K562 (cell line): ENCODE measurements around the gene LIPN. TPM values are rescaled to one million over a fixed set of nuclear protein-coding genes. Genes with fewer than 3 reads are reported as not detected.

Experiments used
- ATAC-seq: fragments of 200-7000 bp; cut with Tn5 transposase; 3 replicates; pipeline ENCODE4 v1.9.1; 2020; ENCODE audit warnings: moderate library complexity
- BruUV-seq: library from RNA; stranded (reverse); fragments of 400-500 nt; replicated peaks from 2 replicates; lab custom pipeline; 2021; lab: Mats Ljungman, UMichigan
- CTCF ChIA-PET: fragments of 300-600 bp; formaldehyde crosslinking; extraction: SDS; loops from one replicate; lab custom pipeline; 2021; ENCODE audit warnings: low intra/inter-chr PET ratio; lab: Yijun Ruan, JAX
- POLR2A ChIA-PET: fragments of 300-600, 350-650 bp; sonication (Branson Sonifier 250); formaldehyde crosslinking; extraction: SDS; loops from one replicate; lab custom pipeline; 2021; ENCODE audit warnings: antibody characterized with exemption, inconsistent platforms; lab: Yijun Ruan, JAX
- DNase-seq, 4 experiments: peaks; one replicate each; pipeline versions ENCODE4 v3.0.0 to v3.0.0-alpha.2; 2011 to 2018; ENCODE audit warnings: low spot score in 3 of 4, mixed read lengths in 3 of 4; ENCODE audit errors: extremely low read depth in 1 of 4
- FAIRE-seq: peaks from 2 replicates; lab custom pipeline; 2011; peaks lifted over from hg19 to GRCh38; lab: Jason Lieb, UNC
- H2AFZ ChIP-seq: 2 replicates; pipeline ENCODE4 v1.6.0; 2011; ENCODE audit warnings: low read depth, low read length, control low read depth, inconsistent platforms
- H3K27ac ChIP-seq: fragments of 200-600 bp; 3 replicates; pipeline ENCODE4 v1.8.0; 2011; ENCODE audit warnings: low read depth, mild to moderate bottlenecking, control low read depth, inconsistent platforms, low read length, moderate library complexity, mixed read lengths; ENCODE audit errors: extremely low read depth
- H3K27me3 ChIP-seq, 2 experiments: fragments of 300-600 bp in 1 of 2; 2 replicates in 1 of 2; 3 replicates in 1 of 2; pipeline versions ENCODE4 v1.6.0 to v1.8.0; 2011; ENCODE audit warnings: inconsistent platforms in 2 of 2, low read length in 2 of 2, mild to moderate bottlenecking in 1 of 2, mixed read lengths in 1 of 2, moderate library complexity in 1 of 2; ENCODE audit not compliant: control insufficient read depth in 2 of 2, insufficient read depth in 2 of 2
- H3K36me3 ChIP-seq: fragments of 300-600 bp; 3 replicates; pipeline ENCODE4 v1.8.0; 2011; ENCODE audit warnings: mild to moderate bottlenecking, low read length, inconsistent platforms; ENCODE audit not compliant: control insufficient read depth, insufficient read depth
- H3K4me1 ChIP-seq, 2 experiments: fragments of 200-600 bp in 1 of 2; replicated peaks in 1 of 2; 2 replicates in 1 of 2; 3 replicates in 1 of 2; pipeline versions ENCODE4 v1.5.1 to v1.8.0; 2011; ENCODE audit warnings: inconsistent platforms in 2 of 2, low read length in 2 of 2, mild to moderate bottlenecking in 1 of 2, mixed read lengths in 1 of 2, moderate library complexity in 1 of 2; ENCODE audit not compliant: control insufficient read depth in 2 of 2, insufficient read depth in 2 of 2
- H3K4me2 ChIP-seq: 2 replicates; pipeline ENCODE4 v1.6.1; 2011; ENCODE audit warnings: low read length, control low read depth, inconsistent platforms, mixed read lengths; ENCODE audit not compliant: insufficient read depth
- H3K4me3 ChIP-seq: fragments of 200-600 bp; sonication (generic), shearing (Covaris generic); 2 replicates; pipeline ENCODE4 v1.5.1; 2016; ENCODE audit warnings: control low read depth, inconsistent platforms
- H3K79me2 ChIP-seq: fragments of 200-600 bp; 3 replicates; pipeline ENCODE4 v1.8.0; 2011; ENCODE audit warnings: low read length, inconsistent platforms; ENCODE audit not compliant: control insufficient read depth, insufficient read depth
- H3K9ac ChIP-seq, 2 experiments: 2 replicates each; pipeline versions ENCODE4 v1.6.0 to v1.6.1; 2011; ENCODE audit warnings: low read depth in 2 of 2, low read length in 2 of 2, control low read depth in 1 of 2, inconsistent platforms in 1 of 2, mild to moderate bottlenecking in 1 of 2, mixed read lengths in 1 of 2; ENCODE audit not compliant: insufficient read depth in 1 of 2
- H3K9me1 ChIP-seq: one replicate; pipeline ENCODE4 v1.6.0; 2011; ENCODE audit warnings: inconsistent platforms, mild to moderate bottlenecking, low read length, moderate library complexity; ENCODE audit not compliant: control insufficient read depth, insufficient read depth
- H3K9me3 ChIP-seq: replicated peaks from 2 replicates; pipeline ENCODE4 v1.5.1; 2011; ENCODE audit warnings: low read depth, low read length, inconsistent platforms; ENCODE audit not compliant: control insufficient read depth, insufficient read depth
- H4K20me1 ChIP-seq: replicated peaks from 2 replicates; pipeline ENCODE4 v1.6.1; 2011; ENCODE audit warnings: low read length, inconsistent platforms, mixed read lengths; ENCODE audit not compliant: control insufficient read depth, insufficient read depth
- ARNT ChIP-seq, 2 experiments: fragments of 450-650 bp; IDR thresholded peaks; 2 replicates each; pipeline ENCODE4 v1.6.1; 2016; ENCODE audit warnings: mild to moderate bottlenecking in 1 of 2
- CREBBP ChIP-seq: IDR thresholded peaks from one replicate; pipeline ENCODE4 v1.6.1; 2012; ENCODE audit warnings: low read depth, mild to moderate bottlenecking, control low read depth, inconsistent platforms, low read length
- FOXA1 ChIP-seq: fragments of 450-650 bp; IDR thresholded peaks from 2 replicates; pipeline ENCODE4 v1.6.1; 2016; ENCODE audit warnings: mild to moderate bottlenecking, borderline replicate concordance
- FOXM1 ChIP-seq, 2 experiments: fragments of 450-650 bp in 1 of 2; sonication (generic) in 1 of 2; formaldehyde crosslinking in 1 of 2; IDR thresholded peaks; 2 replicates each; pipeline versions ENCODE4 v1.6.1 to v1.9.0; 2017 to 2022; ENCODE audit warnings: low read depth in 2 of 2, mild to moderate bottlenecking in 2 of 2, missing genetic modification reagents in 1 of 2, moderate library complexity in 1 of 2
- HCFC1 ChIP-seq: IDR thresholded peaks from 2 replicates; pipeline ENCODE4 v1.6.1; 2012; ENCODE audit warnings: low read depth, low read length, improper control_type of control experiment
- NUFIP1 ChIP-seq: fragments of 450-650 bp; IDR thresholded peaks from 2 replicates; pipeline ENCODE4 v1.6.1; 2018; ENCODE audit not compliant: partially characterized antibody
- SMAD4 ChIP-seq: fragments of 250-450 bp; sonication (Bioruptor Pico); conservative IDR thresholded peaks from 2 replicates; pipeline ENCODE4 v1.8.0; 2021; ENCODE audit warnings: inconsistent platforms, mild to moderate bottlenecking, moderate library complexity
- STAG1 ChIP-seq: sonication (generic); formaldehyde crosslinking; IDR thresholded peaks from 2 replicates; pipeline ENCODE4 v1.5.0; 2020; ENCODE audit warnings: missing genetic modification reagents, borderline replicate concordance
- TAF1 ChIP-seq: IDR thresholded peaks from 2 replicates; pipeline ENCODE4 v1.6.1; 2011; ENCODE audit warnings: mild to moderate bottlenecking, low read length, moderate library complexity; ENCODE audit not compliant: insufficient read depth, control insufficient read depth, severe bottlenecking; ENCODE audit errors: extremely low read depth
- ZNF133 ChIP-seq: fragments of 250-450 bp; sonication (Bioruptor Pico); IDR thresholded peaks from 2 replicates; pipeline ENCODE4 v1.4.0; 2020; ENCODE audit warnings: mild to moderate bottlenecking
- WGBS: fragments of 100-300 bp; shearing (Covaris generic); methylation state at CpG from one replicate; pipeline ENCODE4 v1.1.6; 2016; ENCODE audit warnings: low coverage, mixed read lengths; ENCODE audit not compliant: insufficient coverage; ENCODE audit errors: missing lambda C conversion rate; 5-methylcytosine and 5-hydroxymethylcytosine counted together
- in situ Hi-C: fragments of 300-500 bp; cut with MboI; formaldehyde crosslinking; loops from 4 replicates; pipeline ENCODE4 v1.15.0; 2018; ENCODE audit warnings: inconsistent platforms, mixed read lengths
- intact Hi-C: fragments of 100-400 bp; cut with micrococcal nuclease; formaldehyde crosslinking; loops from 2 replicates; pipeline ENCODE4 v1.14.2; 2022
- polyA plus RNA-seq, 8 experiments: library from polyadenylated mRNA; depleted of rRNA in 4 of 8; stranded (reverse) in 5 of 8; unstranded in 3 of 8; fragments of >200 nt; fragmentation: Nextera tagmentation in 2 of 8; fragmentation: Illumina TruSeq in 1 of 8; extraction: Ambion mirVana in 2 of 8; extraction: Trizol in 1 of 8; gene quantifications; 2 replicates each; pipeline versions ENCODE4 v1.2.1 to v1.2.3, GENCODE V29; 2011 to 2014; ENCODE audit warnings: inconsistent platforms in 1 of 8, missing spikeins in 1 of 8
- total RNA-seq, 7 experiments: library from RNA; depleted of rRNA in 6 of 7; stranded (reverse); fragments of >200 nt in 6 of 7; fragmentation: Illumina TruSeq in 2 of 7; extraction: Trizol in 2 of 7; gene quantifications; 2 replicates each; pipeline versions ENCODE4 v1.2.1 to v1.2.3, GENCODE V29; 2011 to 2021; ENCODE audit warnings: low replicate concordance in 1 of 7
- TF ChIP-seq, protein P1 (sequence below): conservative IDR thresholded peaks from 2 replicates; pipeline ENCODE4 v1.6.1; 2011; ENCODE audit warnings: low read depth, mild to moderate bottlenecking, low read length; ENCODE audit not compliant: control insufficient read depth
- TF ChIP-seq, protein P2 (sequence below): sonication (generic); formaldehyde crosslinking; IDR thresholded peaks from 2 replicates; pipeline ENCODE4 v1.8.1; 2023; ENCODE audit warnings: missing genetic modification reagents, mild to moderate bottlenecking, borderline replicate concordance
- TF ChIP-seq, protein P3 (sequence below): fragments of 200-800 bp; sonication (Bioruptor generic); IDR thresholded peaks from 2 replicates; pipeline ENCODE4 v1.6.1; 2017; ENCODE audit warnings: missing genetic modification characterization, missing compliant biosample characterization
- TF ChIP-seq, protein P4 (sequence below): IDR thresholded peaks from 2 replicates; pipeline ENCODE4 v1.6.1; 2014; ENCODE audit warnings: antibody characterized with exemption

The LIPN gene
- total and polyA plus RNA-seq, 9 of the 15 experiments (the other 6 are each of a cell fraction or from before 2014, with no cell fraction given) = not detected

DNA sequence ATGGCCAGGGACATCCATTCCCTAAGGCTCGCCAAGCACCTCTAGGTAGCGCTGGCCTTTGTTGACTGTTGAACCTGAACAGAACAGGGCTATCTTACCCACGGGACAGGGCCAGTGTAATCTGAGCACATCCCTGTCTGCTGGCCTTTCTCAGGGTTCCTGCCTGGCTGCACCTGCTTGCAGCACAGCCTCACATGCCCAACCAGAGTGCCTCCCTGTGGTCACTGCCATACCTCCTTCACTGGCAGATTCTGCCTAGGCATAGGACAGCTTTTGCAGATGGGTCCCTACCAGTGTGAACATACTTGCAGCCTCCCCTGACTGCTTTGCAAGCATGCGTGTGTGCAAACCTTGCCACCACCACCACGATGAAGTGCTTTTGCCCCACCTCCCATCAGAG is 15.8 kb upstream of the LIPN start:
- FAIRE-seq (no peak), ATAC-seq (no peak), DNase-seq (no peak)
- Histone ChIP-seq H3K9ac (no peak overlapping the region), H3K27ac (no peak overlapping the region), H3K36me3 (no peaks in the 10 kb centered on the region), H3K9me3 (no peaks in the 10 kb centered on the region; the same call in 1 of the 2 replicates), H3K4me2 (no peak overlapping the region), H4K20me1 (no peaks in the 10 kb centered on the region), H3K79me2 (no peaks in the 10 kb centered on the region), H3K4me3 (no peak overlapping the region), H3K27me3 (no peaks in the 10 kb centered on the region), H3K9me1 (no peaks in the 10 kb centered on the region), H2AFZ (no peak overlapping the region), H3K4me1 (no peaks in the 10 kb centered on the region)
- CTCF ChIA-PET = no interaction called here
- intact Hi-C loops = no loop called here
- no TSS peak for BruUV-seq
- in situ Hi-C loops = no loop called here
- POLR2A ChIA-PET = no interaction called here
- WGBS = 0% methylated on average over 2 of the region's 5 CpGs
- TF ChIP-seq ARNT (IDR thresholded peaks at IDR 0.05) (no peak), STAG1 (CRISPR knock-in tag) (no peak), TAF1 (no peak), HCFC1 (no peak), NUFIP1 (no peak), FOXM1 (IDR thresholded peaks at IDR 0.05; ENCODE audit: low read depth) (no peak), FOXM1 (CRISPR knock-in tag; IDR thresholded peaks at IDR 0.05; ENCODE audit: low read depth) (no peak), CREBBP (no peak), ZNF133 (no peak), FOXA1 (no peak), SMAD4 (CRISPR knock-in tag) (no peak)
- TF ChIP-seq, protein P1, sequence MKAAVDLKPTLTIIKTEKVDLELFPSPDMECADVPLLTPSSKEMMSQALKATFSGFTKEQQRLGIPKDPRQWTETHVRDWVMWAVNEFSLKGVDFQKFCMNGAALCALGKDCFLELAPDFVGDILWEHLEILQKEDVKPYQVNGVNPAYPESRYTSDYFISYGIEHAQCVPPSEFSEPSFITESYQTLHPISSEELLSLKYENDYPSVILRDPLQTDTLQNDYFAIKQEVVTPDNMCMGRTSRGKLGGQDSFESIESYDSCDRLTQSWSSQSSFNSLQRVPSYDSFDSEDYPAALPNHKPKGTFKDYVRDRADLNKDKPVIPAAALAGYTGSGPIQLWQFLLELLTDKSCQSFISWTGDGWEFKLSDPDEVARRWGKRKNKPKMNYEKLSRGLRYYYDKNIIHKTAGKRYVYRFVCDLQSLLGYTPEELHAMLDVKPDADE = no peak
- TF ChIP-seq, protein P2, sequence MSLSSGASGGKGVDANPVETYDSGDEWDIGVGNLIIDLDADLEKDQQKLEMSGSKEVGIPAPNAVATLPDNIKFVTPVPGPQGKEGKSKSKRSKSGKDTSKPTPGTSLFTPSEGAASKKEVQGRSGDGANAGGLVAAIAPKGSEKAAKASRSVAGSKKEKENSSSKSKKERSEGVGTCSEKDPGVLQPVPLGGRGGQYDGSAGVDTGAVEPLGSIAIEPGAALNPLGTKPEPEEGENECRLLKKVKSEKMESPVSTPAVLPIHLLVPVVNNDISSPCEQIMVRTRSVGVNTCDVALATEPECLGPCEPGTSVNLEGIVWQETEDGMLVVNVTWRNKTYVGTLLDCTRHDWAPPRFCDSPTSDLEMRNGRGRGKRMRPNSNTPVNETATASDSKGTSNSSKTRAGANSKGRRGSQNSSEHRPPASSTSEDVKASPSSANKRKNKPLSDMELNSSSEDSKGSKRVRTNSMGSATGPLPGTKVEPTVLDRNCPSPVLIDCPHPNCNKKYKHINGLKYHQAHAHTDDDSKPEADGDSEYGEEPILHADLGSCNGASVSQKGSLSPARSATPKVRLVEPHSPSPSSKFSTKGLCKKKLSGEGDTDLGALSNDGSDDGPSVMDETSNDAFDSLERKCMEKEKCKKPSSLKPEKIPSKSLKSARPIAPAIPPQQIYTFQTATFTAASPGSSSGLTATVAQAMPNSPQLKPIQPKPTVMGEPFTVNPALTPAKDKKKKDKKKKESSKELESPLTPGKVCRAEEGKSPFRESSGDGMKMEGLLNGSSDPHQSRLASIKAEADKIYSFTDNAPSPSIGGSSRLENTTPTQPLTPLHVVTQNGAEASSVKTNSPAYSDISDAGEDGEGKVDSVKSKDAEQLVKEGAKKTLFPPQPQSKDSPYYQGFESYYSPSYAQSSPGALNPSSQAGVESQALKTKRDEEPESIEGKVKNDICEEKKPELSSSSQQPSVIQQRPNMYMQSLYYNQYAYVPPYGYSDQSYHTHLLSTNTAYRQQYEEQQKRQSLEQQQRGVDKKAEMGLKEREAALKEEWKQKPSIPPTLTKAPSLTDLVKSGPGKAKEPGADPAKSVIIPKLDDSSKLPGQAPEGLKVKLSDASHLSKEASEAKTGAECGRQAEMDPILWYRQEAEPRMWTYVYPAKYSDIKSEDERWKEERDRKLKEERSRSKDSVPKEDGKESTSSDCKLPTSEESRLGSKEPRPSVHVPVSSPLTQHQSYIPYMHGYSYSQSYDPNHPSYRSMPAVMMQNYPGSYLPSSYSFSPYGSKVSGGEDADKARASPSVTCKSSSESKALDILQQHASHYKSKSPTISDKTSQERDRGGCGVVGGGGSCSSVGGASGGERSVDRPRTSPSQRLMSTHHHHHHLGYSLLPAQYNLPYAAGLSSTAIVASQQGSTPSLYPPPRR (CRISPR knock-in tag) = no peak
- TF ChIP-seq, protein P3, sequence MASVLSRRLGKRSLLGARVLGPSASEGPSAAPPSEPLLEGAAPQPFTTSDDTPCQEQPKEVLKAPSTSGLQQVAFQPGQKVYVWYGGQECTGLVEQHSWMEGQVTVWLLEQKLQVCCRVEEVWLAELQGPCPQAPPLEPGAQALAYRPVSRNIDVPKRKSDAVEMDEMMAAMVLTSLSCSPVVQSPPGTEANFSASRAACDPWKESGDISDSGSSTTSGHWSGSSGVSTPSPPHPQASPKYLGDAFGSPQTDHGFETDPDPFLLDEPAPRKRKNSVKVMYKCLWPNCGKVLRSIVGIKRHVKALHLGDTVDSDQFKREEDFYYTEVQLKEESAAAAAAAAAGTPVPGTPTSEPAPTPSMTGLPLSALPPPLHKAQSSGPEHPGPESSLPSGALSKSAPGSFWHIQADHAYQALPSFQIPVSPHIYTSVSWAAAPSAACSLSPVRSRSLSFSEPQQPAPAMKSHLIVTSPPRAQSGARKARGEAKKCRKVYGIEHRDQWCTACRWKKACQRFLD (CRISPR knock-in tag) = no peak
- TF ChIP-seq, protein P4, sequence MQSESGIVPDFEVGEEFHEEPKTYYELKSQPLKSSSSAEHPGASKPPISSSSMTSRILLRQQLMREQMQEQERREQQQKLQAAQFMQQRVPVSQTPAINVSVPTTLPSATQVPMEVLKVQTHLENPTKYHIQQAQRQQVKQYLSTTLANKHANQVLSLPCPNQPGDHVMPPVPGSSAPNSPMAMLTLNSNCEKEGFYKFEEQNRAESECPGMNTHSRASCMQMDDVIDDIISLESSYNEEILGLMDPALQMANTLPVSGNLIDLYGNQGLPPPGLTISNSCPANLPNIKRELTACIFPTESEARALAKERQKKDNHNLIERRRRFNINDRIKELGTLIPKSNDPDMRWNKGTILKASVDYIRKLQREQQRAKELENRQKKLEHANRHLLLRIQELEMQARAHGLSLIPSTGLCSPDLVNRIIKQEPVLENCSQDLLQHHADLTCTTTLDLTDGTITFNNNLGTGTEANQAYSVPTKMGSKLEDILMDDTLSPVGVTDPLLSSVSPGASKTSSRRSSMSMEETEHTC = no peak
